Measurements from ENCODE around the gene PPP1R27.

PPP1R27 gene

DNA sequence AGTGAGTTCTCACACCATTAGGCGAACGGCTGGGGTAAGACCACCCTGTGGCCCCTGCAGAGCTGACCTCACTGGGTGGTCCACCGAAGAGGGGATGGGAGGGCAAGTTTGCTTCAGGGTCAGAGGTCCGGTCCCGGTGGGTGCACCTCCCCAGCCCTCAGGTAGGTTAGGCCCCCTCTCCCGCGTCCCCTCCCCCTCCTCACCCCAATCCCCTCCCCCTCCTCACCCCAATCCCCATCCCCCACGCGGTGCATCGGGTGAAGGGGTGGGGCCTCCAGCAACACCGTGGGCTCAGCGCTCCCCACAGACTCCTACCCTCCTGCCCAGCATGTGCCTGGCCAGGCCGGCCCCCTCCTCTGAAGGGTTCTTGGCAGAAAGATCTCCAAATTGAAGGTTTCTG is 15.1 kb downstream of the PPP1R27 start:
- no peak for DNase-seq

DNA sequence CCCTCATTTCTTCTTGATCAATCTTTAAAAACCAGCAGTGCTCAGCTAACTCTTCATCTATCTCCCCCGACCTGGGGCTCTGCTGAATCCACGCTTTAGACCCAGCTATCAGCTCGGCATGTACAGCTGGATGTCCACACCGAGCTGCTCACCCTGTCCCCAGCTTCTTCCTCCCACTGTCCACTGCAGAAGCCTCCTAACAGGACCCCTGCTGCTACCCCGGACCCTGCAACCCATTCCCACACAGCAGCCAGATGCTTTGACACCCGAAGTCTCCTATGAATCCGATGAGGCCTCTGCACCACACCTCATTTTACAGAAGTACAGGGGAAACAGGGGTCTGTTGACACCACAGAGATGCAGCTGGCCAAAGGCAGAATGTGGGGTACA is 17.1 kb downstream of the PPP1R27 start:
- no peak for DNase-seq

DNA sequence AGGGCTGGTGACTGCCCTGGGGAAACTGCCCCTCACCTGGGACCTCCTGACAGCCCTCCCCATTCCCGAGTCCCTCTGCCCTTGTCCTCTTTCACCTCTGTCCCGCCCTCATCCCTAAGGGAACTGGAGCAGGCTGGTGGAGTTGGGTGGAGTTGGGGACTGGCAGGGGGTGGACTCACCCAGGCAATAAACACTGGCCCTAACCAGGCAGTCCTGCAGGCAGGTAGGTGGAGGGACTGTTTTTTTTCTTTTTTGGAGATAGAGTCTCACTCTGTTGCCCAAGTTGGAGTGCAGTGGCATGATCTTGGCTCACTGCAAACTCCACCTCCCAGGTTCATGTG is 19.2 kb downstream of the PPP1R27 start:
- DNase-seq, result no peak

DNA sequence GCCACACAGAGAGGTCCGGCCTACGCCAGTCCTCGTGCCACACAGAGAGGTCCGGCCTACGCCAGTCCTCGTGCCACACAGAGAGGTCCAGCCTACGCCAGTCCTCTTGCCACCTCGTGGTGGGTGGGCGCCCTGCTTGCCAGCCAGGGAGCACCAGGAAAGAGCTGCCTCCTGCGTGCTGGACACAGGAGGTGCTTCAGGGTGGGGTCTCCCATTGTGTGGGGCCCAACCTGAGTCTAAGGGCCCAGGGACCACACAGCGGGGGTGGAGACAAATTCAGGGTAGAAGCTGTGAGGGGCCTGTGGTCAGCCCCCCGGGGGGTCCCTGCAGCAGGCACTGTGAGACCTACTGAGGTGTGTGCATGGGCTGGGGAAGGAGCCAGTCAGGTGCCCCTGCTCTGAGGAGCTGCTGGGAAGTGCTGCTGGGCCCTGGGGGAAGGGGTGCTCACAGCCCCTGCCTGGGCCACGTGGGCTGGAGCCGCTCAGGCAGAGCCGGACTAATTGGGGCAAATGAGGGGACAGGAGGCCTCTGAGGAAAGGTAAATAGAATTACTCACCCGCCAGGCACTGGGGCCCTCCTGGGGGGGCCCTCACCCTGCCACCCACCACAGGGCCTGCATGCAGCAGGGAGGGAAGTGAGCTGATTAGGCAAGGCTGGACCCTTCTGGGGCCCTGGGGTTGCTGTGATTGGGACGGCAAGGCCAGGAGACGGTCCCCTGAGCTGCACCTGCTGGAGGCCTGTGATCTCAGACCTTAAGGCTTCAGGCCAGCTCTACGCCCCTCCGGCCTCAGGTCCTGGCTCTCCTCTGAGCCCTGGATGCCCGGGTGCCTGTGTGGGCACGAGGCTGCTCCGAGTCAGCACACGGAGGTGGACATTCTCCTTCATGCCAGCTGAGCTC is 19.9 kb downstream of the PPP1R27 start:
- DNase-seq, result no peak

DNA sequence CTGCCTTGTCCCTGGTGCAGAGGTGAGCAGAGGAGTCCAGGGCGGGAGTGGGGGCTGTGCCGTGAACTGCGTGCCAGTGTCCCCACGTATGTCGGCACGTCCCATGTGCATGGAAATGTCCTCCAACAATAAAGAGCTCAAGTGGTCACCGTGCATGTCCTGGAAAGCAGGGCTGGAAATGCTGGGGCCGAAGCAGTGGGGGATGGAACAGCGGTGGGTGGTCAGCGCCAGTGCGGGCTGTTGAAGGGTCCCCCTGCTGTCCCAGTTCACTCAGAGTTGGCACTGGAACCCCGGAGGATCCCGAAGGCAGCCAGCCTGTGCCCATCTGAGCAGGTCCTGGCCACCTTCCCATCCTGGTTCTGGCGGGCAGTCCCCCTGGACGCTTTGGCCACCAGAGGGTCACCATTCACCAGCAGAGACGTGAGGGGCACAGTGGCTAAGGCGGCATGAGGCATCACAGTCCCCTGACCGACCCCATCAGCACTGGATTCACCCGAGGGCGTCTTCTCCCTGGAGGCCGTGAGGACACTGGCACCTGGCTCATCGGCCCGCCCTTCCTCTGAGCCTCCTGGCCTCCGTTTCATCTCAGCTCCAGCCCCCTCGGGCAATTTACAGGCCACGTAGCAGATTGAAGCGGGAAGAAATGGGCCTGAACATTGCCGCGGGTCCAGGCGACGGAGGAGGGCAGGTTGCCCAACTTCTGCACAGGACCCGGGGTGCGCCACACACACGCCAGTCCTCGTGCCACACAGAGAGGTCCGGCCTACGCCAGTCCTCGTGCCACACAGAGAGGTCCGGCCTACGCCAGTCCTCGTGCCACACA is 20.8 kb downstream of the PPP1R27 start:
- DNase-seq, result no peak

DNA sequence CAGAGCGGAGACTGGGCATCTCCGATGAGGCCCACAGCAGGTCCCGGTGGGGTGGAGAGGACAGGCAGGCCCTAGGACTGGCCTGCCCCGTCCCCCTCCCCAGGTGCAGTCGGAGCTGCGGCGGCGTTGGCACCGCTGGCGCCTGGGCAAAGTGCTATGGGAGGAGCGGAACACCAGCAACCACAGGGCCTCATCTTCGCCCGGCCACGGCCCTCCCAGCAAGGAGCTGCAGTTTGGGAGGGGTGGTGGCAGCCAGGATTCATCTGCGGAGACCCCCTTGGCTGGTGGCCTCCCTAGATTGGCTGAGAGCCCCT is 21.5 kb downstream of the PPP1R27 start:
- DNase-seq, result no peak

DNA sequence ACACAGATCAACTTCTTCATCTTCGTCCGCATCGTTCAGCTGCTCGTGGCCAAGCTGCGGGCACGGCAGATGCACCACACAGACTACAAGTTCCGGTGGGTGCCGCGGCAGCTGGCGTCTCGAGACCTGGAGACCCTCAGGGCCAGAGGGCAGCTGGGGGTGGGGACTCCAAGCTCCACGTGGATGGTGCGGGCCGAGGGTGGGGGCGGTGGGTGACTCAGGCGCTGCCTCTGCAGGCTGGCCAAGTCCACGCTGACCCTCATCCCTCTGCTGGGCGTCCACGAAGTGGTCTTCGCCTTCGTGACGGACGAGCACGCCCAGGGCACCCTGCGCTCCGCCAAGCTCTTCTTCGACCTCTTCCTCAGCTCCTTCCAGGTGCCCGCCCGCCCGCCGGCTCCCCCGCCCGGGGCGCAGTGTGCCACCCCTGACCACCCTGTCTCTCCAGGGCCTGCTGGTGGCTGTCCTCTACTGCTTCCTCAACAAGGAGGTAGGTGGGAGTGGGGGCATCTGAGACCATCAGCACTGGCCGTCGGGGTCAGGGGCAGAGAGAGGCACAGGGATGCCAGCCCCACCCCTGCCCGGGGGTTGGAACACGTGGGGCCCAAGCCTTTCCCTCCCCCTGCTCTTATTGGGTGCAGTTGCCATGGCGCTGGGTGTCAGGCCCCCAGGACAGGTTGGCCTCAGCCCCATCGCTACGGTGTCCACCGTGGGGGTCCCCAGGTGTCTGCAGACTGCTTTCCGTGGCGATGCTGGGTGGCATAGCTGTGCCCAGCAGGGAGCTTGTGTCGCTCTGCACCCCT is 22.1 kb downstream of the PPP1R27 start:
- DNase-seq, result no peak

DNA sequence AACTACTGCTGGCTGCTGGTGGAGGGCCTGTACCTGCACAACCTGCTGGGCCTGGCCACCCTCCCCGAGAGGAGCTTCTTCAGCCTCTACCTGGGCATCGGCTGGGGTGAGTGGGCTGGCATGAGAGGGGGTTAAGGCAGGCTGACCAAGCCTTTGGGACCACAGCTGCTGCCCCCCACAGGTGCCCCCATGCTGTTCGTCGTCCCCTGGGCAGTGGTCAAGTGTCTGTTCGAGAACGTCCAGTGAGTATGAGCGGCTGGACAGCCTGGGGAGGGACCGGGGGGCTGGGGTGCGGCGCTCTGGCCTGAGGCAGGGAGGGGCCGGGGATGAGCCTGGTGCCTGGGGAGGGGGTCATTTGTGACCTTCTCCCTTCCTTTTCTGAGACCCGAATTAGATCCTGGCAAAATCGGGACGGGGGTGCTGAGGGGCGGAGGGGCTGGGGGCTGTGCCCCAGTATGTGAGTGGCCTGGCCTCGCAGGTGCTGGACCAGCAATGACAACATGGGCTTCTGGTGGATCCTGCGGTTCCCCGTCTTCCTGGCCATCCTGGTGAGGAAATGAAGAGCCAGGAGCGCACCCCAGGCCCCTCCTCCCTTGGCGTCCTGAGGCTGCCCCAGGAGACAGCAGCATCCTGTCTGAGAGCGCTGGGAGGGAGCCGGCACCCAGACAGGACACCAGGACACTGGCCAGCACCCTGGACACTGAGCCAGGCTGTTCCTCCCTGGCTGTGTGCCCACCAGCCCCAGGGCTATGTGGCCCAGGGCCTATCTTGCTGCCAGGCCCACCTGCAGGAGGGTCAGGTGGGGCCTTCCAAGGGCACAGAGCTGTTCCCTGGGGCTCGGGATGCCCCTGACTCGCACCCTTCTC is 22.9 kb downstream of the PPP1R27 start:
- no peak for DNase-seq

DNA sequence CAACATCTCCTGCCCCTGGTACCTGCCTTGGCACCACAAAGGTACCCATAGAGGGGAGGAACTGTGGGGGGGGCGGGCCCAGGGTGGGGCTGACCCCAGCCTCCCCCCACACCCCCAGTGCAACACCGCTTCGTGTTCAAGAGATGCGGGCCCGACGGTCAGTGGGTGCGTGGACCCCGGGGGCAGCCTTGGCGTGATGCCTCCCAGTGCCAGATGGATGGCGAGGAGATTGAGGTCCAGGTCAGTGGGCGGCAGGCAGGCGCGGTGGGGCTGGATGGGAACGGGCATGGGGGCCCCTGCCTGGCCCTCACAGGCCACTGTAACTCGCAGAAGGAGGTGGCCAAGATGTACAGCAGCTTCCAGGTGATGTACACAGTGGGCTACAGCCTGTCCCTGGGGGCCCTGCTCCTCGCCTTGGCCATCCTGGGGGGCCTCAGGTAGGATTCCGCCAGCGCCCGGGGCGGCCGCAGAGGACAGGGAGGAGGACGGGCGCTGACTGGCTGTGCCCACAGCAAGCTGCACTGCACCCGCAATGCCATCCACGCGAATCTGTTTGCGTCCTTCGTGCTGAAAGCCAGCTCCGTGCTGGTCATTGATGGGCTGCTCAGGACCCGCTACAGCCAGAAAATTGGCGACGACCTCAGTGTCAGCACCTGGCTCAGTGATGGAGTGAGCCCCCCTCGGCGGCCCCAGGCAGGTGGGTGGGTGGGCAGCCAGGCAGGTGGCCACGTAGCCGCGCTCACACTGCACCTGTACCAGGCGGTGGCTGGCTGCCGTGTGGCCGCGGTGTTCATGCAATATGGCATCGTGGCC is 23.8 kb downstream of the PPP1R27 start:
- no peak for DNase-seq

DNA sequence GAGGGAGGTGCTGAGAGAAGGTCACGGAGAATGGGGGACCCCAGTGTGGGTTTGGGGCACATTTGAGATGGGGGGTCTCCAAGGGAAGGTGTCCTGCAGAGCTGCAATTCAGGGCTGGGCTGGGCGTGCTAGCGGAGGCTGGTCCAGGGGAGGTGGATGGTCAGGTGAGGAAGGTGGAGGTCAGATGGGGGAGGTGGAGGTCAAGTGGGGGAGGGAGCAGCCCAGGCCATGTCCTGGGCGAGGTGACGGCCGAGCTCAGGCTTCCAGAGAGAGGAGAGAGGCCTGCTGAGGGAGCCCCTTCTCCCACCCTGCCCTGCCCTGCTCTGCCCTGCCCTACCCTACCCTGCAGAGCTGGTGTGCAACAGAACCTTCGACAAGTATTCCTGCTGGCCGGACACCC is 24.4 kb downstream of the PPP1R27 start:
- DNase-seq, result no peak

DNA sequence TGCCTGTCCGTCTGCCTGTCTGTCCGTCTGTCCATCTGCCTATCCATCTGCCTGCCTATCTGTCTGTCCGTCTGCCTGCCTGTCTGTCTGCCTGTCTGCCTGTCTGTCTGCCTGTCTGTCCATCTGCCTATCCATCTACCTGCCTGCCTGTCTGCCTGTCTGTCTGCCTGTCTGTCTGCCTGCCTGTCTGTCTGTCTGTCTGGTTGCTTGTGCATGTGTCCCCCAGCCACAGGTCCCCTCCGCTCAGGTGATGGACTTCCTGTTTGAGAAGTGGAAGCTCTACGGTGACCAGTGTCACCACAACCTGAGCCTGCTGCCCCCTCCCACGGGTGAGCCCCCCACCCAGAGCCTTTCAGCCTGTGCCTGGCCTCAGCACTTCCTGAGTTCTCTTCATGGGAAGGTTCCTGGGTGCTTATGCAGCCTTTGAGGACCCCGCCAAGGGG is 25.3 kb downstream of the PPP1R27 start:
- no peak for DNase-seq

DNA sequence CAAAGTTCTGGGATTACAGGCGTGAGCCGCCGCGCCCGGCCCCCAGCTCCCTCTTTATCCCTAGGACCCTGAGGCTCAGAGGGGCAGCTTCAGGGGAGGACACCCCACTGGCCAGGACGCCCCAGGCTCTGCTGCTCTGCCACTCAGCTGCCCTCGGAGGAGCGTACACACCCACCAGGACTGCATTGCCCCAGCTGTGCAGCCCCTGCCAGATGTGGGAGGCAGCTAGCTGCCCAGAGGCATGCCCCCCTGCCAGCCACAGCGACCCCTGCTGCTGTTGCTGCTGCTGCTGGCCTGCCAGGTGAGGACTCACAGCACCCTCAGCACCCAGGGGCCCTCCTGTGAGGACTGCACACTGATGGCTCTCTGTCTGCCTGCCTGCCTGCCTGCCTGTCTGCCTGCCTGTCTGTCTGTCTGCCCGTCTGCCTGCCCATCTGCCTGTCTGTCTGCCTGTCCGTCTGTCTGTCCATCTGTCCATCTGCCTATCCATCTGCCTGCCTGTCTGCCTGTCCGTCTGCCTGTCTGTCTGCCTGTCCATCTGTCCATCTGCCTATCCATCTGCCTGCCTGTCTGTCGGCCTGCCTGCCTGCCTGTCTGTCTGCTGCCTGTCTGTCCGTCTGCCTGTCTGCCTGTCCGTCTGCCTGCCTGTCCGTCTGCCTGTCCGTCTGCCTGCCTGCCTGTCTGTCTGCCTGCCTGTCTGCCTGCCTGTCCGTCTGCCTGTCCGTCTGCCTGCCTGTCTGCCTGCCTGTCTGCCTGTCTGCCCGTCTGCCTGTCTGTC is 25.9 kb downstream of the PPP1R27 start:
- no peak for DNase-seq

DNA sequence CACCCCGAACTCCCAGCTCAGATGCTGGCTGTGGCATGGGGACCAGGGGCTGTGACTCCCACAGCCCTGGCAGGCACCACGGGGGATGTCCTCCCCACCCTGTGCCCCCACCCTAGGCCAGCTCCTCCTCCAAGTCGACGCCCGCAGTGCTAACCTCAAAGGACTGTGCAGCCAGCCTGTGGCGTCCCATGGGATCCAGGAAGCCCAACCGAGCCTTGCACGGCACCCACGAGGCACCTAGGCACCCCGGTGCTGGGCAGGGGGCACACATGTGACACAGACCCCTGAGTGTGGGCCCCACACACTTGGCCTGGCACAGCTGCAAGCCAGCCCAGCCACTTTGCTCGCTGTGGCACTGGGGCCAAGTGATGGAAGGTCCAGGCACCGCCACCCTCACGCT is 27.0 kb downstream of the PPP1R27 start:
- no peak for DNase-seq

DNA sequence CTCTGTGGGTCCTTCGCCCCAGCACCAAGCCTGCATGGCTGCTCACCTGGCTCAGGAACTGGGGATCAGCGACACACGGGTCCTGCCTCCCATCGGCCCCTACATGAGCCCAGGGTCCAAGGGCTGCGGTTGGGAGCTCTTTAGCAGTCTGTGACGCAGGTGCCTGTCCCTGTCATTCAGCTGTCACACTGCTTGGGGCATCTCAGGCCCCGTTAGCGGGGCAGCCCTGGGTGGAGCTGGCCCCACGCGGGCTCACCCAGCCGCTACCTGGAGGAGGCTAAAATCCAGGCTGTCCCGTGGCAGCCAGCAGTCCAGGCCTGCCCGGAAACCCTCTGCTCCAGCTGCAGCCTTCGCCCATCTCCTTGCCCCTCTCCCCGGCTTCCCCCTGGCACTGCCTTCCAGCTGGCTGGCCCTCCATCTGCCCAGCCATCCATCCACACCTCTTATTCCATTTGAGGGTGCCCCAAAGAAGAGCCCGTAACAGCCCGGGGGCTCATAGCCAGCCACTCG is 27.6 kb downstream of the PPP1R27 start:
- no peak for DNase-seq

DNA sequence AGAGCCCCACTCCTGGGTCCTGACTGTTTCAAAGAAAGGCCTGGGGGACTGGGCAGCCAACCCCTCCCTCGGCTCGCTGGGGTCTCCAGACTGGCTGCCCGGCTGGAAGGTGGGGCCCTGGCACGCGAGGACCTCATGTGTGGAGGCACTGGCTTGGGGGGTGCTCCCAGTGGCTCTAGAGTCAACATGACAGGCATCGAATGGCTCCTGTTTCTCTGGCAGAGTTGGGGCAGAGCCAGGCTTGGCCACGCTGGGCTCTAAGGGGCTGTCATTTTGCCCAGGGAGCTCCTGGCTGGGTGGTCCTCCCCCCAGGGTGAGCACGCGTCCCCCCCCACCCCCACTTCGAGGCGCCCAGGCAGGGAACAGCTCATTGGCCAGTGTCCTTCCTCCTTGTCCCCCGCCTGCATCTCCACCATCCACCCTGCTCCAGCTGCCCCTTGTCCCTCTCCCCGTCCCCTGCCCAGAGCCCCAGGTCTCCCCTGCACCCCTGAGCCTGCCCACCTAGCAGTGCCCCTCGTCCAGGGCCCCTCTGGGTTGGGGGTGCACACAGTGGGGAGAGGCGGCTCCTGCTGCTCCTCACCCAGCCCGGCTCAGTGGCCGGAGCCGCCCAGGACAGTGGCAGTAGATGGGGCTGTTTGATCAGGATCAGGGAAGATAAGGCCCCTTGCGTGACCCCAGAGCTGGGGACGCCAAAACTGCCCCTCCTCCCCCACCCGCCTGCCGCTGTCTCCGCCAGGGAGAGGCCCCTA is 28.2 kb downstream of the PPP1R27 start:
- DNase-seq, result no peak

DNA sequence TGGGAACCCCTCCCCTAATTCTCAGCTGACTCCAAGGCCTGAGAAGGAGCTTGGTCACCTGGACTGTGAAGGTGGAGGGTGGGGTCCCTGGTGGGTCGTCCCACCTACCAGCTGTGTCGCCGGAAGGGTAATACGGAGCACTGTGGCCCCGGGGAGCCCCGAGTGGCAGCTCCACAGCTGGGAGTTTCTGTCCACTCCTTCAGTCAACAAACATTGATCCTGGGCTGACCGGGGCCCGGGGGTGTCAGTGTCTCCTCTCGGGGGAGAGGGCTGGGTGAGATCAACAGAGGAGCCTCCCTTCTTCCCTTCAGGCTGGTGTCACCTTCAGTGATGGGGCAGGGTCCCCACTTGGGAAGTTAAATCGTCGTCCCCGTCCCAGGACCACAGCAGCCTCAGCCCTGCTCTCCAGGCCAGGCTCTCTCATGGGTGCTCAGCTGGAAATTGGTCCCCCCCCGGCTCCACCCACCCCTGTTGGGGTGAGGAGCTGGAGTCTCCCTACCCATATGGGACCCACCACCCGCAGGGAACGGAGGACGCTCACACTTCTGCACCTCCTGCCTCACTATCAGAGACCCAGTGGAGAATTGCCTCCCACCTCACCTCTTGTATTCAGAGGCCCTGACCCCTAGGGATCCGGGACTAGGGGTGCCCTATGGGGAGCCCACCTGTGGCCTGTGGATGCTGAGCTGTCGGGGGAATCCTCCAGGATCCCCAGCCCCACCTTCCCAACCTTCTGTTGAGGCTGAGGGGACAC is 29.0 kb downstream of the PPP1R27 start:
- no peak for DNase-seq

DNA sequence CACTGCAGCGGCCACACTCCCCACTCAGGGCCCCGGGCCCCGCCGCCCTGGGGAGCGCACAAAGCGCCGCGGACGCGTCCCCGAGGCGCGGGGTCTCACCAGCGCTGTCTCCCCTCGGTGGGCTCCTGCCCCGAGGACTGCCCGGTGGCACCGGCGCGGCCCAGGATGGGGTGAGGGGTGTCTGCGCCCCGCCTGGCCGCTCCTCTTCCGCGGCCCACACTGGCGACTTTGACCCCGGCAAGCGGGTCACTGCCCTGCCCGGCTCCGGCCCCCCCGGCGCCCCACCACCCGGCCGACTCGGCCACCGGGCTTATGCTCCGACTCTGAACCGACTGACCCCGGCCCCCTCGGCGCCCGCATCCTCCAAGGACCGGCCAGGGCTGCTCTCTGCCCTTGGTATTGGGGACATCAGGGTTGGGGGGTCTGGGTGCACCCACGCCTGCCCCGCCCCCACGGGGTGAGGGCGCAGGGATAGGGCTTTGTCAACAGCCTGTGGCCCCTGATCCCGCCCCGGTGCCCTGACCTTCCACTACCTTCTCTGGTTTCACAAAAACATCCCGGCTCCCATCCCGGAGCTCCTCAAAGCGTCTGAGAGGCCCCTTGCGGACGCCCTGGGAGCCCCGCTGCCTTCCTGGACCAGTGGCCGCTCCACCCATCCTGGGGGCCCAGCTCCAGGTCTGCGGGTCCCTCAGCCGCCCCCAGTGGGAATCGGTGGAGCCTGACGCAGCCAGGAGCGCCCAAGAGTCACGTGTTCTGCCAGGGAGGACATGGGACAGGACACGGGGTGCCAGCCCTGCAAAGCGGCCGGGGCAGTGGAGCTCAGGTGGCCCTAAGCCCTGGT is 30.1 kb downstream of the PPP1R27 start:
- DNase-seq, result no peak

Data from T-helper 1 cell (primary cell).